A549 (cell line): Measurements from ENCODE around the gene CNOT6.

Source experiments
- CEBPB ChIP-seq, 2 experiments: fragments of >200 bp in 1 of 2; sonication (Bioruptor Twin) in 1 of 2; formaldehyde crosslinking in 1 of 2; IDR thresholded peaks; 2 replicates each; pipeline ENCODE4 v1.6.1; 2012 to 2016
- CTCF ChIP-seq: fragments of >200 bp; sonication (Bioruptor Twin); formaldehyde crosslinking; IDR thresholded peaks from 3 replicates; pipeline ENCODE4 v1.5.1; 2016
- E2F6 ChIP-seq: IDR thresholded peaks from 2 replicates; pipeline ENCODE4 v1.6.1; 2012; ENCODE audit warnings: low read depth, borderline replicate concordance
- ESRRA ChIP-seq: fragments of 150-350 bp; IDR thresholded peaks from 2 replicates; pipeline ENCODE4 v1.6.1; 2014; ENCODE audit warnings: mild to moderate bottlenecking, low read length, borderline replicate concordance
- HDAC2 ChIP-seq: fragments of 200-600 bp; sonication (generic); IDR thresholded peaks from 2 replicates; pipeline ENCODE4 v1.6.1; 2016
- JUNB ChIP-seq: fragments of >200 bp; sonication (Bioruptor Twin); formaldehyde crosslinking; IDR thresholded peaks from 2 replicates; pipeline ENCODE4 v1.6.1; 2016
- MYC ChIP-seq: IDR thresholded peaks from 2 replicates; pipeline ENCODE4 v1.6.1; 2012; ENCODE audit warnings: mild to moderate bottlenecking, inconsistent platforms, low read length, improper control_type of control experiment, borderline replicate concordance
- POLR2A ChIP-seq: IDR thresholded peaks from 2 replicates; pipeline ENCODE4 v1.6.1; 2012; ENCODE audit warnings: mild to moderate bottlenecking, low read length
- SMC3 ChIP-seq: fragments of >200 bp; sonication (Bioruptor Twin); formaldehyde crosslinking; IDR thresholded peaks from 3 replicates; pipeline ENCODE4 v1.6.1; 2018; ENCODE audit warnings: inconsistent platforms

DNA sequence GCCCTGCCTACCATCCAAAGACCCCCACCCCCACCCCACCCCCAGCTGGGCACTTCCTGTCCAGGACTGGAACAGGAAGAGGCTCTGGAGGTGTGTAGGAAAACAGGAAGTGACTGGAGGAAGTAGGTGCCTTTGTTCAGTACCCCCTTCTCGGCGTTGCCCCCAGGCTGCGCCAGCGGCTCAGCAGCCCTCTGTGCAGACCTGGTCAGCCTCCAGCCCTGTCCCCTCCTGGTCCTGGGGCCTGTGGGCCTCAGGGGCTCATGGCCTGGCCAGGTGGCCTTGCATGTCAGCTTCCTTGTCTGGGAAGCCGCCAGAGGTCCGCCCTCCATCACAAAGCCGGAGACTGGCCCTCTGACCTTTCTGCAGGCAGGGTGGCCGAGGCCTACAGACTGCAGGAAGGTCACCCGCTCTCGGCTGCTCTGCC is 129.2 kb downstream of the CNOT6 start:
- no peak for TF ChIP-seq CTCF
- TF ChIP-seq HDAC2, result no peak
- TF ChIP-seq POLR2A, result no peak
- no peak for TF ChIP-seq SMC3
- no peak for TF ChIP-seq JUNB
- no peak for TF ChIP-seq ESRRA
- no peak for TF ChIP-seq MYC
- no peak for TF ChIP-seq E2F6
- TF ChIP-seq CEBPB (IDR thresholded peaks at IDR 0.05), result no peak
